ENCODE results near the gene ZNF641.

Gene ZNF641

DNA sequence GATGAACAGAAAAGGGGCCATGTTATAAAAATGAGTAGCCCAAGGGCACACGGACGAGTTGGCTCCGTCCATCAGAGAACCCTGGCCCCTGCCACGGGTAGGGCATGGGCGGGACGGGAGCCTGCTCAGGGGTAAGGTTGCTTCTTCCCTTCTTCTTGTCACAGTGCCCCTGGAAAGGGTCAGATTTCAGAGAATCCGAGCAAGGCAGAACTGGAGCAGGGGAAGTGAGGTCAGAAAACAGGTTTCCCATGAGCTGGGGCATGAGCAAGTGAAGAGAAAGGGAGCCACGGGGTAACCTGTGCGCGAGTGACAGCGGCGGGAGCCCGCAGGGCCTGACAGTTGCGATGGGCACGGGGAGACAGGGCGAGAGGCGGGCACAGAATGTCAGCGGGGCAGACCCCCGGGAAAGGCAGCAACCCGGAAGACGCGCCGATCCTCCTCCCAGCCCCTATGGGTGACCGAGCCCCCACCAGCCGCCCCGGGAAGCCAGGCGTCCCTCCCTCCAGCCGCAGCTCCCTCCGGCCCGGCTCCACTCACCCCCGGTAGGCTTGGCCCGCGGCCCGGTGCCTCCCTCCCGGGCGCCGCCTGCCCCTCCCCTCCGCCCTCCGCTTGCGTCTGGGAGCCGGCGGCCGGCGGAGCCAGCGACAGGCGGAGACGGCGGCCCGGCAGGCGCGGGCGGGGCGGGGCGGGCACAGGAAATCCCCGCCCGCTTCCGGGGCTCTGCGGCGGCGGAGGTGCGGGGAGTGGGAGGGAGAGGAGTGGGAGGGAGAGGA, at the start of gene ZNF641:
Gene ZNF641 (minus strand): TSS at position 671 of the 773 bp plus-strand sequence. CDS start 2,829 bp downstream, outside the sequence.
- peak; percentile 75 for DNase-seq (ENCODE audit: low spot score)

DNA sequence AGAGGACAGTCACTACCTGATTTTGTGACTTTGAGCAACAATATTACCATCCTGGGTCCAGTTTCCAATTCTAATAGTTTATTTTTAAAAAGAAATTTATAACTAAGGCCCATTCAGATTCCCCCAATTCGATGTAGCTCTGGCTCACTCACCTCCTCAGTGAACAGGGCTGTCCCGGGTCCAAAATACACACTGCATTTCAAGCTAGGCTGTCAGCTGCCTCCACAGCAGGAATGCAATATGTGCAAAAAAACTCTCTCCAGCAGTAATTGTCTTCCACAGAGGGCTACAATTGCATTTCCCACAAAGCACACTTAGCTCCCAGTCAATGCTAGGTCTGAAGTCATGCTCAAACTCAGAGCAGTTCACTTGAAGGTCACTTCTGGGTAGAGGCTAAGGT, 39.3 kb upstream of the ZNF641 start:
- no peak for DNase-seq (ENCODE audit: low spot score)

DNA sequence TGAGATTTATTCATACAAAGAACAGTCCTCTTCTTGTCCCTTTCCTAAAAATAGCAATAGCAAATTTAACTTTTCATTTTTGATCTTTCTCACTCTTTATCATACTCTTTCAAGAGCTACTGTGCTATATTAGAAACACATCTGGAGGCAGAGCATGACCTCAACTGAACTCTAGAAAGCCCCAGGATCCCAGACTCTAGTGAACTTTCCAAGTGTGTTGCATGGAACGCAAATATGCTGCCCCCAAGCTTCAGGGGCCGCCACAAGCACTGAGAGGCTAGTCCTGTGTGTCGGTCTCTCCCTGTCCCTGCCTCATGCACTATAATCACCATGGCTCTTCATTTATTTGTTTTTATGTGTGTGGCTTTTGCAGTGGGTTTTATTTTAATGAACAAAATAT, 38.7 kb upstream of the ZNF641 start:
- DNase-seq (ENCODE audit: low spot score): no peak

DNA sequence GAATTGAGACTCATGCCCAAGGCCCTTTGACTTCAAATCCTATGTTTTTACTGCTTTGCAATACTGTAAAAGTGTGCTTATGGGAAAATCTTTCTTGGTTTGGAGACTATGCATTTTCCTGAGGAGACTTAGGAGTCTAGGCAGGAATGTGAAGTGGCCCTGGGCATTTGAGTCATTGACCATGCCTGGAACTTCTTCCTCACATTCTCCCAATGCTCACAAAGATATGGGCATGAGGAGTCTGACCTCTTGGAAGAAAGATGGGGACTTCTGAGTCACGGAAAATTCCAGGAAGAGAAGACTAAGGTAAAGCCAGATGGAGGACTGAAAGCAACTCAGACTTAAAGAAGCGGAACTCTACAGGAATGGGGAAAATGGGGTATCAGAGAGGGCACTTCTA, 38.2 kb upstream of the ZNF641 start:
- no peak for DNase-seq (ENCODE audit: low spot score)

DNA sequence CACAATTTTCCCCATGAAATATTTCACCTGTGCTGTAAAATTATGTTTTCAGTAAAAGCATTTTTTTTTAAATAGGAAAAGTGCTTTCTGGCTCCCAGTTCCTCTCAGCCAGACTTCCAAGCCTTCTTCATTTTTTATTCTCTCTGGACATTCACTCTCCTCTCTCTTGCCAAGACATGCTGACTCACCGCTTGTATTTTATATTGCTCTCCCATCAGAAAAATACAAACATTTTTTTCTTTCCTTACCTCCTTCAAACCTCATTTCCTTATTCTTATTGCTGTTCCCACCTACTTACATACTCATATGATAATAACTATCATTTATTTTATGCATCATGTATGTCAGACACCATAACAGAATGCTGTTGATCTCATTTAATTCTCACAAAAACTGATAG, 37.7 kb upstream of the ZNF641 start:
- DNase-seq (ENCODE audit: low spot score): no peak

DNA sequence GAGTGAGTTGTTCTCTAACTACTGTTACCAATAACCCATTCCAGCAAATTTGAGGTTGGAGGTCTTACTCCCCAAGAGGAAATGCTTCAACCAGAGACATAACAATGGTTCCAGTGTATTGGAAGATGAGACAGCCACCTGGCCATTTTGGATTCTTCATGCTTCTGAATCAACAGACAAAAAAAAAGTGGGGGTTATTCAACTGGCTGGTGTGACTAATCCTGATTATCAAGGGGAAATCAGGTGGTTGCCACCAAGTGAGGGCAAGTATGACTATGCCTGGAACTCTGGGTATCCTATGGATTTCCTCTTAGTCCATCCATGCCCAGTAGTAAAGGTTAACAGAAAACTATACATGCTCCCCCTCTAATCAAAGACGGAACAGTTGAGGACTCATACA, 29.9 kb upstream of the ZNF641 start:
- no peak for DNase-seq (ENCODE audit: low spot score)

DNA sequence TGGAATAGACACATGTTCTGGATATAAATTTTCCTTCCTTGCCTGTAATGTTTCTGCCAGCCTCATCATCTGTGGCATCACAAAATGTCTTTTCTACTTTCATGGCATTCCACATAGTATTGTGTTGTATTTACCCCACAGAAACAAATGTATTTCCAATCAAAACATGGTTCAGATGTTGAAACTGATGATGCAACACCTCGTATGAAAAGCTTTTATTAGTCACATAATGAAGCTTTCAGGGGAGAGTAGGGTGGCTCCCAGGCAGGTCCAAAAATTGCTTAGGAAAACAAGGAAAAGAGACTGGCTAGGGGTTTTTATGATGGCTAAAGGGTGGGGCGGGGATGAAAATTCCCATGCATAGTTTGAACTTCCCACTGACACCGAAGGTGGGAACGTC, 29.1 kb upstream of the ZNF641 start:
- no peak for DNase-seq (ENCODE audit: low spot score)

DNA sequence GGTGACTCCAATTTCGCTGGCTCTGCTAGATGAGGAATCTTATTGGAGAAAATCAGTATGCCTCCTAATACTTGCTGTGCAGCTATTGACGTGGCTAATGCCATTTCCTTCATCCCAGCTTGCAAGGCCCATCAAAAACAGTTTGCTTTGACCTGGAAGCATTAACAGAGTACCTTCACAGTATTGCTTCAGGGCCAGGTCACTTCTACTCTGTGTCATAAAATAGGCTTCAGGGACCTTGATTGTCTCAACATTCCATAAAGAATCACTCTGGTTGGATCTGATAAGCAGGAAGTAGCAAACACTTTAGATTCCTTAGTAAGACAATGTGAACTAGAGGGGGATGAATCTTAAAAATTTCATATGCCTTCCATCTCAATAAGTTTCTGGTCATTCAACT, 26.9 kb upstream of the ZNF641 start:
- no peak for DNase-seq (ENCODE audit: low spot score)

DNA sequence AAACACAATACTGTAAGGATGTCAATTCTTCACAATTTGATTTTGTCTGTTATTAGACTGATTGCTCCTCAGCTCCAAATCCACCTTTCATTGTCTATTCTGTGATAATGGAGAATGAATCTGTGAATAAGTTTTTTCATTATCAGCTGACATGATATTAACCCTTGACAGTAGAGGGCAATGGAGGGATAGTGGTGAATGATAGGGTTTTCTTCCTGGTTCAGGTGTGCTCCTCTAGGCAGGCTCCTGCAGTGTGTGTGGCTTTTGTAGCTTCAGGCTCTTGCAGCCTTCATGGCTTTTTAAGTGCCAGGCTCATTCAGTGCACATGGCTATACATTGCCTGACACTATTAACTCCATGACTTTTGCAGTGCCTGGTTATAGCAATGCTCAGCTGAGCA, 23.4 kb upstream of the ZNF641 start:
- DNase-seq (ENCODE audit: low spot score): no peak

DNA sequence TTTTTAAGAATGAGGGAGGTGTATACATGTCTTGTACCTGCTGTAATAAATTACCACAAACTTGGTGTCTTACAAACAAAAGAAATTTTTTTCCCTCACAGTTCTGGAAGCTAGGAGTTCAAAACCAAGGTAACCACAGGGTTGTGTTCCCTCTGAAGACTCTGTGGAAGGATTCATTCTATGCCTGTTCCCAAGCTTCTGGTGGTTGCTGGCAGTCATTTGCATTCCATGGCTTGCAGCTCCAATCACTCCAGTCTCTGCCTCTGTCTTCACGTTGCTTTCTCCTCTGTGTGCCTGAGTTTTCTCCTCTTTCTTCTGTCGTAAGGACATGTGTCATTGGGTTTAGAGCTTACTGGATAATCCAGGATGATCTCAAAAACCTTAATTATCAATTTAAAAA, 15.4 kb upstream of the ZNF641 start:
- no peak for DNase-seq (ENCODE audit: low spot score)

DNA sequence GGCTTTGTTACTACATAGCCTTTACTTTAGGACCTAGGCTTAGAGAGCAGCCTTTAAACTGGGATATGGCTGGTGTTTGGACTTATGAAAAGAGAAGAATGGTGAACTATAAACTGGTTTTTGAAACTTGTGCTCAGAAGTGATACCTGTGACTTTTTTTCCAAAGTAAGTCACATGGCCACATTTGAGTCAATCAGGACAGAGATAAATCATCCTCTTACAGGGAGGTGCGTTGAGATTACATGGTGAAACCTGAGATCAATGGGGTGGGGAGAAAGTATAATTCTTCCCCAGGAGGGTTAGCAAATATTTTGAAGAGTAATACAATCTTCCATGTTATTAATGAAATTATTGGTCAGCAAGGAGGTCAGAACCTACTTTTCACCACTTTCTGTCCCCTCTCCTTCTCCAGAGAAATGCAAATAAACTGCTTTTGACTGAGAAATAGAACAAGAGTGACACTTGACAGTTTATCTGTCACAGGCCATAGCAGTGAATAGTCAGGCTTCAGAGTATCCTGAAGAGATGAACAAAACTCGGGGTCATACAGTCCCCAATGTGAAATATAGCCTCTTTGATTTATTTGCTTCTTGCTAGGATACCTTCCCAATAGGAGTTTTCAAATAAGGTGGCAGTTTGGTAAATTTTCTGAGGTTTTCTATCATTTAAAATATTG, 11.1 kb upstream of the ZNF641 start:
- DNase-seq (ENCODE audit: low spot score): no peak

DNA sequence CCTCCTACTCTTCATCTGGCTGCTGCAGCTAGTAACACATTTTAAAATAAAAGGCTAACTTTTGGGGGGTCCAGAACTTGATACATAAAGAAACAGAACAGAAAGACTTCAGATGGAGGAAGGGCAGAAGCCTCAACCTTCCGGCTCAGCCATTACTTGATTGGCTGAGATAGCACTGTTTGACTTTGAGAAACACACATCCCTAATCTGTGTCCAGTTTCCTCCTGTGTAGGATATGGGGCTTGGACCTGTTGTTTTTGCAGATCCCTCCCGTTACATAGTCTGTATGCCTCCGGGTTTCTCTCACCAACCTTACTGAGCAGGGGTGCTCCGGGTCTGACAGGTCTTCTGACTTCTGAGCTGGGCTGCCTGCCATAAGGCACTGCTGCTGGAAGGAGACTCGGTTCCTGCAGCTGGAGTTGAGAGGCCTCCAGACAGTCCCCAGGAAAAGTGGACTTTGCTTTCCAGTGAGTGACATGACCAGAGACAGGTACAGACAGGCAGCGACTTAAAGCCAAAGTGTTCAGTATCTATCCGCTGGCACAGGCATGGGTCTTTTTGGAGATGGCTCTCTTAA, 8.3 kb upstream of the ZNF641 start:
- DNase-seq (ENCODE audit: low spot score): no peak

DNA sequence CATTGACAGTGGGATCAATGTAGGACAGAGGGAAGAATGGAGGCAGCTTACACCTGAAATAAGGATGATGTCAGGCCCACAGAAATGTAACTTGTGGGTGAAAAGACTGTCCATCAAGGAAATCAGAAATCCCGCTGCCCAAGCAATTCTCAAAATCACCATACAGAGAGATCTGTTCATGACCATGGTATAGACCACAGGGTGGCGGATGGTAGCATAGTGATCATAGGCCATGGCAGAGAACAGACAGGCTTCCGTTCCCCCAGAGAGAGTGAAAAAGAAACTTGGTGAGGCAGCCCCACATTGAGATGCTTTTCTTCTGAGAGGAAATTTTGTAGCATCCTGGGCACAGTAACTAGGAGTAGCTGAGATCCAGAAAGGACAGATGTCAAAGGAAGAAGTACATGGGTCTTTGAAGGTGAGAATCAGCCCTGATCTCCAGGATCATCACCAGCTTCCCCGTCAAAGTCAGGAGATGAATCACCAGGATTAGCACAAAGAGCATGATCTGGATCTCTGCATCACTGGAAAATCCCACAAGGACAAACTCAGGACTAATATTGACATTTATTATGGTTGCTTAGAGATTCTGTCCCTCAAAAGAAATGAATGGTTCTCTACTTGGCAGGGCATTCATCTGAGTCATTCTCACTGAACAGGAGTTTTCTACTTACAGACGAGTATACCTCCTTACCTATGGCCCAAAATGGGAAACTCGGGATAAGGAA, 5.5 kb upstream of the ZNF641 start:
- DNase-seq (ENCODE audit: low spot score): no peak

DNA sequence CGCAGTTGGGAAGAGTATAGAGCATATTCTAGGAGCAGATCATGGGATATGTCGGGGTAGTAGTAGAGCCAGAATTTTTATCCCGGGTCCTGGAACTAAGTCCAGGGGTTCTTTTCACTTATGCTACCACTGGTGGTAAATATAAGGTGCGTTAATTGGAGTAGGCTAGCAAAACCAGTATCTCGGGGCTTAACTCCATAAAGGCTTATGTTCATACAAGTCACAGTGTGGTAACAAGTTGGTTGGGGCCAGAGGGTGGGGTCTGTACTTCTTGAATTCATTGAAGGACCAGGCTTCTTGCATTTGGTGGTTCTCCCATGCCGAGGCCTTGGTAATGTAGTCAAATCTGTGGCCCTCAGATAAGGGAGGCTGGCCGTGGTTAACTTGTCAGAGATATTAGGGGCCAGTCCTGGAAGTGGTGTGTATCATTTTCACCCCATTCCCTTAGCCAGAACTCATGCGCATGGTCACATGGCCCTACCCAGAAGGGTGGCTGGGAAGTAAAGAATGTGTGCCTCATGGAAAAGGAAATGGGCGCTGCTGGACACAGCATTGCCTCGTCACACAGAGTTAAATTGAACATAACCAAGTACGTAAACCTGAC, 1.5 kb upstream of the ZNF641 start:
- DNase-seq (ENCODE audit: low spot score): no peak

DNA sequence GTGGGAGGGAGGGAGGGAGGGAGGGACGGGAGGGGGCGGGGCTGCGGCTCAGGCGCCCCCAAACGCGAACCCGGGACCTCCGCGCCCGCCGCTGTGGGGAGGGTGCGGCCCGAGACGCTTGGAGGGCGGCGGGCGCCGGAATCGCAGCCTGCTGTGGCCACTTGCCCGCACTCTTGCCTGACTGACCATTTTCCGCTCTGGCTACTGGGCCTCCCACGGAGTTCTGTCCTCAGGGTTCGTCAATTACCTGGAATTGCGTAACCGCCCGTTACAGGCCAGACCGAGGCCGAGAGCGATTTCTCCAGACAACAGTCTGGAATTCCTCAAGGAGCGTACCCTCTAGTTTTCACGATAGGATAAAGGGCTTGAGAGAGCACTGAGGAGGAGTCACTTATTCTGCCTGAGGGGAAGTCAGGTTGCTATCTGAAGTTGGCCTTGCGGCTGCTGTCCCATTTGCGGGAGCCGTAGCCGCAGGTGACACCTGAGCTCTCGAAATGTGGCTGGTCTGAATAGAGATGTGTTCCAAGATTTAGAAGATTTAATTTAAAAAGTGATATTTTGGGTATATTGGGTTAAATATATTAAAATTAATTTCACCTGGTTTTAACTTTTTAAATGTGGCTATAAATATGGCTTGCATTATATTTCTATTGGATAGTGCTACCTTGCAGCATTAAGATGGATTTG, 446 bp upstream of the ZNF641 start:
- DNase-seq (ENCODE audit: low spot score): peak; percentile 65

DNA sequence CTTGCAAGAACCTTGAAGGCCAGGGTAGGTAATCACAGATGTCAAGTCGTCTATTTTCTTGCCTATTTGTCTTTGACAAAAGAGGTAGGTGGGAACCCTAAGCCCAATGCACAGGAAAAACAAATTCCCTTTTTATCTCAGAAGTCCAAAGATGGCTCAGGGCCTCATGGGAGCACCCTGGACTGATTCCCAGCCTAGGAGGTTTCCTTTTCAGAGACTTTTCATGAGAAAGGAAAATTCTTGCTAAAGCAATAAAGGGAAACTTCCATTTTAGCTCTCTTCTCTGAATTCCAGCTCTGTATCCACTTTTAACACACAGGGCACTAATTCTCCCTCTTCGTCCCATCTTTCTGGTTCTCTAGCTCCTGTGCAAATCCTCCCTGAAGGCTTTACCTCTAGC, 1.2 kb downstream of the ZNF641 start:
- no peak for DNase-seq (ENCODE audit: low spot score)

DNA sequence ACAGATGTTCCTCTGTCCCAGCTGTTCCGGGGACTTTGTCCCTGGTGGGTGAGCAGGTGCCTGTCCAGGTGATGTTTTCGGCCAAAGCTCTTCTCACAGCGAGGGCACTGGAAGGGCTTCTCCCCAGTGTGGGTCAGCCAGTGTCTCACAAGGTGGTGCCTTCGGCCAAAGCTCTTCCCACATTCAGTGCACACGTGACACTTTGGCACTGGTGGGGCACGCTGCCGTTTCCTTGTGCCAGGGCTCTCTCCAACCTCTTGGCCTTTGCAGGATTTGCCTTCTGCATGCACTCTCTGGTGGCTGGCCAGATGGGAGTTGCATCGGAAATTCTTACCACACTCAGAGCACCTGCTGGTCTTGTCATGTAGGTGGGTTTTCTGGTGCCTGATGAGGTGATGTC, 7.7 kb downstream of the ZNF641 start:
- no peak for DNase-seq (ENCODE audit: low spot score)

DNA sequence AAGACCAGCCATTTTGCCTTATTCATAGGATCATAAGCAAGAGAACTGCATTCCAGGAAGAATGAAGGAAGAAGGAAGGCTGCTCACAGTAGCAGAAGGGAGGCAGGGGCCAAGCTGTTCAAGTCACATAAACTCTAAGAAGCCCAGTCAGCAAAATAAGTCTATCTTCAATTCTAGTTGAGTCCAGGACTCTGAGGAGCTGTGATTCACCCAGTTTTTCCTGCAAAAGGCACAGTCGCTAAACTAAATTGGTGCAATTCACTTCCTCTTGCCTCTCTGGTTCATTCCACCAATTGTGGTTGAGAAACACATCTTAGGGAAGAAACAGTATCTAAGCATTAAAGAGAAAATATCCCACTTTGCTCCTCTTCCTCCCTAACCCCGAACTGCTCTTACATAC, 9.8 kb downstream of the ZNF641 start:
- no peak for DNase-seq (ENCODE audit: low spot score)

DNA sequence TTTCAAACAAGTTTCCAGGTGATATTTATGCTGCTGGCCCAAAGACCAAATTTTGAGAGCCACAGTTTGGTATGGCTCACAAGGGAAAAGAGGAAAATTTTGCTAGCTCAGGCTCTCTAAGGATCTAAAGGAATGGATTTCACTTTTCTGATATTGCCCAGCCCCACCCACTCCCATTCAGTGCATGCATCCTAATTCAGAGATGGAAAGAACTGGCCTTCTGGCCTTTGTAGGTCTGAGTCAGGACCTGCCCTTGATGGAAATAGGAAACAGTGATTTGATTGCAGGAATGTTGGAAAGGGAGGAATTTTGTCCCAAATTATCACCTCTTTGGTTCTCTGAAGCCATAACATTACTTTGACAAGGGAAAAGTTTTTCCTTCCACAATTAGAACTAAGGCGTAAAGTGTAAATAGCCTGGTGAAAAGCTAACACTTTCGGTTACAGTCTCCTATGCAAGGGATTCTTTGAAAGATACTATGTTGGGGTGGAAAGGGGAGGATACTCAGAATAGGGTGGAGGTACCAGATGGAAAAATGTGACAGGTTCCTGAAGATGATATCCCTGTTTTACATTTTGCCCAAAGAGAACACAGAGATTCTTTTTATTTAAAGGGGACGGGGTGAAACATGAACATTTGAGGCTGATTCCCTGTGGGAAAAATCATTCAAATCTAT, 11.1 kb downstream of the ZNF641 start:
- no peak for DNase-seq (ENCODE audit: low spot score)

DNA sequence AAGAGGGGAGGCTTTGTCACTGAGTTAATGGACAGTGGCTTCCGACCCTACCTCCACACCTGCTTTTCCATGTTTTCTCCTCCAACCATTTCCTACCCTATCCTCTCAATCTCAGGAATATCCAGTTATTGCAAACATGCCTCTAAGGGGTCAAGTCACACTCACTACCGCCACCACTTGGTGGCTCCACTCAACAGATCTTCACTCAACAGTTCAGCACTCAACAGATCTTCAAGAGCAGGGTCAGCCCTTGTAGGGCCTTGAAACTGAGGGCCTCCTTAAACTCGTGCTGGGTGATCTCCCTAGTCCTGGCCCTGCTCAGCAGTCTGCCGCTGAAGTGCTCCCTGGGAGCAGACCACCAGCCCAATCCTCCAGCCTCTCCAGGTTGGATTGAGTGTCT, 14.2 kb downstream of the ZNF641 start:
- DNase-seq (ENCODE audit: low spot score): peak; percentile 43

DNA sequence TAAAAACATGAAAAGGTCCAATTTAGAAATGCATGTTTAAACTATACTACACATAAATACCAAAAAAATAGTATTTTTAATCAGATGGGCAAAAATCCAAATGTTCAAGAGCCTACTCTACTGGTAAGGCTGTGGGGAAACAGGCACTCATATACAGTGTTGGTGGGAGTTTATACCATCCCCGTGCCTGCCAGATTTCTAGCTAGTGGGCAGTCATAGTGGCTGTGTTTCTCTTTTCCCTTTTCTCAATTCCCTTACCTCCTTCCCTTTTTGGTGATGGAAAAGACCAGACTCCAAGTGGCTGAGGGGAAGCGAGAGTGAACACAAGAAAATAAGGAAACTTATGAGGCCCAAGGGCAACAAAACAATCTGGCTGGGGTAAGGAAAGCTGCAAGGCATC, 14.7 kb downstream of the ZNF641 start:
- DNase-seq (ENCODE audit: low spot score): no peak
